Naive B cell (primary cell): ENCODE measurements around the gene GPR180. TPM values are rescaled to one million over a fixed set of nuclear protein-coding genes. Genes with fewer than 3 reads are reported as not detected.

Experiments
- ATAC-seq, 2 donors: fragments of 150-1000 bp; cut with Tn5 transposase; 2 replicates each; pipeline ENCODE4 v1.10.0; 2021; ENCODE audit warnings: low read depth in 2 of 2, mild to moderate bottlenecking in 2 of 2, moderate library complexity in 2 of 2
- DNase-seq: peaks from one replicate; pipeline ENCODE4 v3.0.0; 2022
- H3K27ac Mint-ChIP-seq, 6 donors: one replicate each; pipeline ENCODE4 v1.8.0; 2020 to 2022; ENCODE audit warnings: mild to moderate bottlenecking in 6 of 6, mixed read lengths in 6 of 6, moderate library complexity in 5 of 6, inconsistent platforms in 2 of 6
- H3K27me3 Mint-ChIP-seq, 3 donors: one replicate each; pipeline ENCODE4 v1.8.0; 2021 to 2022; ENCODE audit warnings: mixed read lengths in 3 of 3, mild to moderate bottlenecking in 1 of 3
- H3K36me3 Mint-ChIP-seq, 2 donors: one replicate each; pipeline ENCODE4 v1.8.0; 2020 to 2022; ENCODE audit warnings: mixed read lengths in 2 of 2, inconsistent platforms in 1 of 2, mild to moderate bottlenecking in 1 of 2
- H3K4me1 Mint-ChIP-seq, 3 donors: one replicate each; pipeline ENCODE4 v1.8.0; 2020 to 2022; ENCODE audit warnings: mixed read lengths in 3 of 3, inconsistent platforms in 1 of 3, mild to moderate bottlenecking in 1 of 3, moderate library complexity in 1 of 3
- H3K4me3 Mint-ChIP-seq, 8 donors: one replicate each; pipeline ENCODE4 v1.8.0; 2020 to 2022; ENCODE audit warnings: mild to moderate bottlenecking in 8 of 8, mixed read lengths in 8 of 8, moderate library complexity in 8 of 8, inconsistent platforms in 2 of 8
- H3K9me3 Mint-ChIP-seq, 7 donors: one replicate each; pipeline ENCODE4 v1.8.0; 2020 to 2022; ENCODE audit warnings: mixed read lengths in 7 of 7, mild to moderate bottlenecking in 5 of 7, inconsistent platforms in 2 of 7, moderate library complexity in 1 of 7
- polyA plus RNA-seq, 6 donors: library from polyadenylated mRNA; unstranded; fragments of 300-500 nt; fragmentation: Illumina TruSeq; gene quantifications; one replicate each; pipeline ENCODE4 v1.2.3, GENCODE V29; 2021; ENCODE audit warnings: low read depth in 6 of 6

GPR180 gene
- 1 to 10 TPM; 1.1 to 2.7 (median 1.7) TPM for polyA plus RNA-seq

DNA sequence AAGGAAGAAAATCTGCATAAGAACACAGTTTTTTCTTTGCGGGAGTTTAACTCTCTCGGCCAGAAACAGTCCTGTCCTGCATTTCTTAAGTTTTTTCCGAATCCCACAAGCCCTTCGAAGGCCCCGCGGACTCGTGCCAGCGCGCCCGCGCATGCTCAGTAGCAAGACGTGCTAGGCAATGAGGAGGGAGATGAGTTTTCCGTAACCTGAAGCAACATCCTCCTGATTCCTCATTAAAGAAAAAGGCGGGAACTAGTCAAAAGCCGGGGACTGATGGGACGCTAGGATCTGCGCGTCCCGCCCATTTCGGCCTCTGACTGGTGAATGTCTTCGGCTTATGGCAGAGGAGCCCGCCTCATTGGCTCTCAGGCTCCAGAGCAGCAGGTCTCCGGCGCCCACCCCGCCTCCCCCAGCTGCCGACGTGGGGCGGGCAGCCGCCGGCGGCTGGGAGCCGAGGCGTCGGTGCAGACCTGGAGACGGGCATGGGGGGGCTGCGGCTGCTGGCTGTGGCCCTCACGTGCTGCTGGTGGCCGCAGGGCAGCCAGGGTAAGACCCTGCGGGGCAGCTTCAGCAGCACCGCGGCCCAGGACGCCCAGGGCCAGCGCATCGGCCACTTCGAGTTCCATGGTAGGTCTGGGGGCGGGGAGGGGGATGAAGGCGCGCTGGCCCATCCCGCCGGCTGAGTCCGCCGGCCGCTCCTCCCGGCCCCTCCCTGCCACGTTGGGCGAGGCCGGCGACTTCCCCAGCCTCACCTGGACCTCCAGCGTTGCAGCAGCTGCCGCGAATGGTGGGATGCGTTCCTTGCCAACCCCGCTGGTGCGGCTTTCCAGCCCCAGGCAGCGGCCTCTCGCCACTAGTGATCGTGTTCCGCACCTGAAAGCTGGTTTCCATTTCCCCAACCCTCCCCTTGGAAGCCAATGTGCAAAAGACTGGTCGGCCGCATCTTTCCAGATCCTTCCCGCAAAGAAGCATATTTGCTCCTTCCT is at the start of gene GPR180:
GPR180 (plus strand) TSS at position 412 of the 986 bp plus-strand sequence; CDS start at position 483, 71 bp downstream.
- Mint-ChIP-seq H3K36me3 (no peaks in the 10 kb centered on the region), H3K27ac (peak within 1 kb of the TSS; percentile 3 to 88 (median 80)), H3K4me3 (peak within 1 kb of the TSS; percentile 66 to 96 (median 92)), H3K9me3 (peaks cover 0 to 5% (median 0%) of the 10 kb centered on the region in 7 donors), H3K27me3 (no peaks in the 10 kb centered on the region), H3K4me1 (peaks cover 16 to 19% (median 19%) of the 10 kb centered on the region in 3 donors)
- ATAC-seq (peak; percentile 98), DNase-seq (peak; percentile 86)

DNA sequence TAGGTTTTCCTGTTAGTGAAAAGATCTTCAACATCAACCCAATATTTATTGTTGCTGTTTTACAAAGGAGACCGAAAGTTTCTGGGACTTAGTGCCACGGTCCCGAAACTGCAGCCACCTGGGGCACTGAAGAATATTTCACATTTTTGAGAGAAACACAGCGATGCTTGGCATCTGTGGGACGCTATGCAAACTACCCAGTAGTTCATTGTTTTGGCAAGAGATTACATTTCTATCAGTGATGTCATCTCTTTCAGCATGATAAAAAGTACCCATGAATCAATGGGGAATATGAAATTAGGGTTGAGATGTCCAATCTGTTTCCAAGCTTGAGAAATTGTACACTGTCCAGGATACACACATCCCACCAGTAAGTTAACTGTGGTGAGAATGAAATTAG is 49.6 kb upstream of the GPR180 start:
- Mint-ChIP-seq H3K36me3 (peaks cover 0 to 8% of the 10 kb centered on the region in 2 donors), H3K27me3 (peaks cover 0 to 5% (median 5%) of the 10 kb centered on the region in 3 donors), H3K9me3 (peaks cover 0 to 9% (median 0%) of the 10 kb centered on the region in 7 donors), H3K4me3 (peak overlapping the region in 2 of 8 donors; percentile 15 to 96), H3K4me1 (peaks cover 21 to 24% (median 22%) of the 10 kb centered on the region in 3 donors), H3K27ac (no peak overlapping the region)
- ATAC-seq (no peak), DNase-seq (no peak)

- DNase-seq: no peak
- peak overlapping the region in 1 of 6 donors; percentile 45 for H3K27ac Mint-ChIP-seq
- H3K9me3 Mint-ChIP-seq: peaks cover 0 to 9% (median under 1%) of the 10 kb centered on the region in 7 donors
- H3K27me3 Mint-ChIP-seq: peaks cover 0 to 5% (median 5%) of the 10 kb centered on the region in 3 donors
- H3K4me1 Mint-ChIP-seq: peaks cover 9 to 14% (median 10%) of the 10 kb centered on the region in 3 donors
- peak overlapping the region in 1 of 8 donors; percentile 7 for H3K4me3 Mint-ChIP-seq
- ATAC-seq: no peak
- H3K36me3 Mint-ChIP-seq: peaks cover 0 to 8% of the 10 kb centered on the region in 2 donors
Measured at GRCh38 chr13:94553766-94554165, 47.9 kb upstream of the GPR180 start.

DNA sequence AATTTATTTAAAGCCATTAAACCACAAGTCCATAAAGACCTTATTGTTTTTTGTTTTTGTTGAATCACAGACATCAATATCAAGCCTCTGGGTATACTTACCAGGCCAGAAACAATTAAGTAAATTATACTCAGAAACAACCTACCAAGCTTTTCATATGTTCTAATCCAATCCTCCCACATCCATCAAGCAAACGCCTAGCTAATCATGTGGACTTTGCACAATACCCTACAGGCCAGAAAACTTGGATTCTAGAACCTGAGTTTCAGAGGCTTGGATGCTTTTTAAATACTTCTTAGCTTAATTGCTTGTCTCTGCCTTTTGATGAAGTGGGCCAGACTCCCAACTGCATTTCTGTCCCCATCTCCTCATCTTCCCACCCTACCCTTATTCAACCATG is 45.6 kb upstream of the GPR180 start:
- Mint-ChIP-seq H3K4me3 (no peak overlapping the region), H3K27me3 (no peaks in the 10 kb centered on the region), H3K4me1 (no peaks in the 10 kb centered on the region), H3K27ac (no peak overlapping the region), H3K9me3 (peaks cover 0 to 3% (median 0%) of the 10 kb centered on the region in 7 donors), H3K36me3 (no peaks in the 10 kb centered on the region)
- DNase-seq (no peak), ATAC-seq (no peak)

- H3K4me1 Mint-ChIP-seq: no peaks in the 10 kb centered on the region
- H3K9me3 Mint-ChIP-seq: peaks cover 0 to 3% (median 0%) of the 10 kb centered on the region in 7 donors
- no peaks in the 10 kb centered on the region for H3K27me3 Mint-ChIP-seq
- H3K4me3 Mint-ChIP-seq: no peak overlapping the region
- no peaks in the 10 kb centered on the region for H3K36me3 Mint-ChIP-seq
- no peak for DNase-seq
- H3K27ac Mint-ChIP-seq: no peak overlapping the region
- no peak for ATAC-seq
Measured at GRCh38 chr13:94556621-94557020, 45.0 kb upstream of the GPR180 start.

DNA sequence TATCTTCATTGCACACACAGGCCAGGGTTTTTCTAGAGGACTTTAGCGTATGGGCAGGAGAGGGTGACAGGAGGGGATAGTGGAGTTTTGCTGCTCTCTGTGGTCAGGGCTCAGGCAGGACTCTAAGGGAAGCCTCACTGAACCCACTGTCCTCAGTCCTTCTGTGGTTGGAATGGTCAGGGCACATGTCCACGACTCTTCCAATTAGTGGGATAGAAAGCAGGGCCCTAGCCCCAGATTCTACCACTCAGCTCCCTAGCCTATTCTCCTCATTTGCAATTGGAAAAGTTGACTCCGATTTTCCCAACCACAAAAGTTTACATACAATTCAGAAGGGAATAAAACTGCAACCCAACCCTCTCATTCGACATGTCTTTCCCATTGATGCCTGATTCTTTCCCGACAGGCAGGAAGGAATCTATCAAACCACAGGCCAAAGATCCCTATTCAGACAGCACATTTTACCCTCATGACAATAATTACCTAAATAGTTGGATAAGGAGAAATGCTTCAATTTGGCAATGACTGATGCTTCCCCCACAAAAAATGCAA is 43.9 kb upstream of the GPR180 start:
- no peak overlapping the region for H3K27ac Mint-ChIP-seq

GRCh38 chr13:94558716-94559115 is 42.9 kb upstream of the GPR180 start:
- no peaks in the 10 kb centered on the region for H3K27me3 Mint-ChIP-seq
- peak overlapping the region in 1 of 8 donors; percentile 6 for H3K4me3 Mint-ChIP-seq
- ATAC-seq (no peak), DNase-seq (no peak)
- H3K4me1 Mint-ChIP-seq: no peaks in the 10 kb centered on the region
- H3K36me3 Mint-ChIP-seq: no peaks in the 10 kb centered on the region
- peaks cover 0 to 3% (median 0%) of the 10 kb centered on the region in 7 donors for H3K9me3 Mint-ChIP-seq
- H3K27ac Mint-ChIP-seq: no peak overlapping the region

More for the DNA sequence above, 43.9 kb upstream of the GPR180 start:
- no peak for ATAC-seq
- DNase-seq: no peak
- H3K9me3 Mint-ChIP-seq: peaks cover 0 to 3% (median 0%) of the 10 kb centered on the region in 7 donors
- H3K27me3 Mint-ChIP-seq: no peaks in the 10 kb centered on the region
- no peak overlapping the region for H3K4me3 Mint-ChIP-seq
- no peaks in the 10 kb centered on the region for H3K4me1 Mint-ChIP-seq
- H3K36me3 Mint-ChIP-seq: no peaks in the 10 kb centered on the region

DNA sequence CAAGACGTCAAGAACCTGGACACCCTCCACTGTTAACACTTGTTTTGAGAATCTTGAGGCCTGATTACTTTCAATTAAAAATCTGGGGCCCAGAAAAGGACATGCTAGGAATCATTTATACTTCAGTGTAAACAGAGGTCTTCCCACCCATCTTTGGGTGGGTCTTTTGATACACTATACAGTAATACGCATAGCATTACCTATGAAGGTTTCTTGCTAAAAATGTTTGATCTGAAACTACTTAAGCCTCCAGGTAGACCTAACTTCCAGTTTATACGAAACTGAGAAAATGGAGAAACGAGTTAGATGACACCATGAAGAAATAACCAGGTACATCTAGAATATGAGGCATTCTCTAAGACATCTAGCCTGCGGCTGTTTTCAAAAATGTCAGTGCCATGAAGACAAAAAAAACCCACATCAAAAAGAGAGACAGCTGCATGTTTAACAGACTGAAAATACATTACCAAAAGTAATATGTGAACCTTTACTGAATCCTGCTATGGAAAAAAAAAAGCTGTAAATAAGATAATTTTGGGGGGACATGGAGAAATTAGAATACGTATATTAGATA is 42.3 kb upstream of the GPR180 start:
- ATAC-seq: no peak
- H3K27ac Mint-ChIP-seq: no peak overlapping the region
- peaks cover 0 to 3% (median 0%) of the 10 kb centered on the region in 7 donors for H3K9me3 Mint-ChIP-seq

GRCh38 chr13:94560116-94560515 is 41.5 kb upstream of the GPR180 start:
- no peak for ATAC-seq
- no peaks in the 10 kb centered on the region for H3K4me1 Mint-ChIP-seq
- no peaks in the 10 kb centered on the region for H3K27me3 Mint-ChIP-seq
- H3K36me3 Mint-ChIP-seq: no peaks in the 10 kb centered on the region
- H3K9me3 Mint-ChIP-seq: peaks cover 0 to 3% (median 0%) of the 10 kb centered on the region in 7 donors
- no peak for DNase-seq
- no peak overlapping the region for H3K4me3 Mint-ChIP-seq
- no peak overlapping the region for H3K27ac Mint-ChIP-seq

More for the DNA sequence above, 42.3 kb upstream of the GPR180 start:
- no peak overlapping the region for H3K4me3 Mint-ChIP-seq
- DNase-seq: no peak
- no peaks in the 10 kb centered on the region for H3K27me3 Mint-ChIP-seq
- H3K36me3 Mint-ChIP-seq: no peaks in the 10 kb centered on the region
- no peaks in the 10 kb centered on the region for H3K4me1 Mint-ChIP-seq

DNA sequence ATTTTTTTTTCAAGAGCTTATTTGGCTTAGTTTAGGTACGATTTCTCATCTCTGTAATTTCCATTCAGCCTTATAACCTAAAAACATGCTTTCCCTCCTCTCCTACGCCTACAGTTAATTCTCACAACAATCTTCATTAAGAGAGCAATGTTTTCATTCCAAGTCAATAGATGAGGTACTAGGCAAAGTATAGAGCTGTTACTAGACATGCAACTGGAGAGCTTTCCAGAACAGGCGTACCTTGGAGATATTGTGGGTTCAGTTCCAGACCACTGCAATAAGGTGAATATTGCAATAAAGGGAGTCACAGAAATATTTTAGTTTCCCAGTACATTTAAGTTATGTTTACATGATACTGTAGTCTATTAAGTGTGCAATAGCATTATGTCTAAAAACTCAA is 40.5 kb upstream of the GPR180 start:
- no peaks in the 10 kb centered on the region for H3K4me1 Mint-ChIP-seq
- no peaks in the 10 kb centered on the region for H3K27me3 Mint-ChIP-seq
- DNase-seq (no peak), ATAC-seq (no peak)
- H3K27ac Mint-ChIP-seq: no peak overlapping the region
- H3K4me3 Mint-ChIP-seq: no peak overlapping the region
- no peaks in the 10 kb centered on the region for H3K36me3 Mint-ChIP-seq
- H3K9me3 Mint-ChIP-seq: peaks cover 0 to 3% (median 0%) of the 10 kb centered on the region in 7 donors

GRCh38 chr13:94567581-94567980 is 34.1 kb upstream of the GPR180 start:
- Mint-ChIP-seq H3K4me3 (no peak overlapping the region), H3K9me3 (peaks cover 0 to 5% (median 0%) of the 10 kb centered on the region in 7 donors), H3K36me3 (peaks cover 19 to 29% of the 10 kb centered on the region in 2 donors), H3K4me1 (no peaks in the 10 kb centered on the region), H3K27me3 (no peaks in the 10 kb centered on the region), H3K27ac (peak overlapping the region in 2 of 6 donors; percentile 13 to 80)
- DNase-seq: no peak
- ATAC-seq: no peak

DNA sequence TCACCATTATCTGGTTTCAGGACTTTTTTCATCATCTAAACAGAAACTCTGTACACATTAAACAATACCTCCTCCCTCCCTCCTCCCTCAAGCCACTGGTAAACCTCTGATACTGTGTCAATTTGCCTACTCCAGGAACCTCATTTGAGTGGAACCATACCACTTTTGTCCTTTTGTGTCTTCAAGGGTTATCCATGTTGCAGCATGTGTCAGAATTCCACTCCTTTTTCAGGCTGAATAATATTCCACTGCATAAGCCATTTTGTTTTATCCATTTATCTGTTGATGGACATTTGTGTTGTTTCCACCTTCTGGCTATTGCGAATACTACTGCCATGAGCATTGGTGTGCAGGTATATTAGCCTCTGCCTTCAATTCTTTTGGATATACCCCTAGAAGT is 33.2 kb upstream of the GPR180 start:
- H3K27ac Mint-ChIP-seq: no peak overlapping the region
- no peak overlapping the region for H3K4me3 Mint-ChIP-seq
- no peak for ATAC-seq
- no peak for DNase-seq
- peaks cover 0 to 5% (median 0%) of the 10 kb centered on the region in 7 donors for H3K9me3 Mint-ChIP-seq
- peaks cover 27 to 35% of the 10 kb centered on the region in 2 donors for H3K36me3 Mint-ChIP-seq
- H3K27me3 Mint-ChIP-seq: no peaks in the 10 kb centered on the region
- no peaks in the 10 kb centered on the region for H3K4me1 Mint-ChIP-seq

DNA sequence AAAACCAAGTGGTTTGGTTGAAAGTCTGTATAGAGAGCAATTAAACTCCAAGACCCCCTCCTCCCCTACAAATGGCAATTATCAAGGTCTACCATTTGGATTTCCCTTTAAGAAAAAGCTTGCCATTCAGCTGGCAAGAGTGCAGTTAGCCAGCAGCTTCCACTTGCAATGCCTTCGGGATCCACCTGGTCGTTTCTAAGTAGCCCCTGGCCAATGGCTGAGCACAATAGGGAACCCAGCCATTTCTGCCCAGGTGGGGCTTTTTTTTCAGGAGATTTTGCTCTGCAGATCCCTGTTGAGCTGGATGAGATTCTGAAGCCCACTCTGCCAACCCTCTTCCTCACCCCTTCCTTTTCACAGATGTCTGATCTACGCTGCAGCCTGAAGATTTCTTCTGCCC is 32.0 kb upstream of the GPR180 start:
- peaks cover 0 to 5% (median 0%) of the 10 kb centered on the region in 7 donors for H3K9me3 Mint-ChIP-seq
- ATAC-seq (no peak), DNase-seq (no peak)
- H3K4me3 Mint-ChIP-seq: no peak overlapping the region
- no peaks in the 10 kb centered on the region for H3K27me3 Mint-ChIP-seq
- no peak overlapping the region for H3K27ac Mint-ChIP-seq
- H3K4me1 Mint-ChIP-seq: no peaks in the 10 kb centered on the region
- peaks cover 27 to 42% of the 10 kb centered on the region in 2 donors for H3K36me3 Mint-ChIP-seq
